ENCODE data around the gene KDM7A. TPM values are rescaled to one million over a fixed set of nuclear protein-coding genes. Genes with fewer than 3 reads are reported as not detected.

KDM7A gene
- total RNA-seq, 1 donor from 2014 or later: 25.4 TPM

DNA sequence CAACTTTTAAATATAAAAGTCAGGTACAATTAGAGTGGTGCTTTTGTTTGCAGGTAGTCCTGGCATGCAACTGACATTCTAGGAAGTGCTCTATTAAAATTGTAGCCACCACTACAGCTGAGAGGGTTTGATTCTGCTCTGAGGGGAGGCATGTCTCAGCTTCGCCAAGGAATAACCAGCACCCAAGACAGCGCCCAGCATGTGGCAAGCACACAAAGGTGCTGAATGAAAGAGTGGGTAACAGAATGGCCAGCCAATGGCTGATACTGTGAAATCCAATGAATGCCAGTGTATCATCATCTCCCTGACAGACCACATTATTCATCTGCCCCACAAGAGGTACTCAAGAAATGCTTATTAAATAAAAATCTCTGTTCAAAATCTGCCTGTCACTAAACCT, 121.0 kb downstream of the KDM7A start:
- Mint-ChIP-seq H3K9me3 (ENCODE audit: unreplicated experiment) (no peaks in the 10 kb centered on the region), H3K4me1 (ENCODE audit: low read depth, unreplicated experiment) (no peaks in the 10 kb centered on the region), H3K27me3 (ENCODE audit: unreplicated experiment) (peaks cover 2% of the 10 kb centered on the region), H3K4me3 (ENCODE audit: unreplicated experiment) (no peak overlapping the region), H3K36me3 (ENCODE audit: unreplicated experiment) (no peaks in the 10 kb centered on the region), H3K27ac (ENCODE audit: unreplicated experiment) (no peak overlapping the region)
- TF ChIP-seq, protein P1, sequence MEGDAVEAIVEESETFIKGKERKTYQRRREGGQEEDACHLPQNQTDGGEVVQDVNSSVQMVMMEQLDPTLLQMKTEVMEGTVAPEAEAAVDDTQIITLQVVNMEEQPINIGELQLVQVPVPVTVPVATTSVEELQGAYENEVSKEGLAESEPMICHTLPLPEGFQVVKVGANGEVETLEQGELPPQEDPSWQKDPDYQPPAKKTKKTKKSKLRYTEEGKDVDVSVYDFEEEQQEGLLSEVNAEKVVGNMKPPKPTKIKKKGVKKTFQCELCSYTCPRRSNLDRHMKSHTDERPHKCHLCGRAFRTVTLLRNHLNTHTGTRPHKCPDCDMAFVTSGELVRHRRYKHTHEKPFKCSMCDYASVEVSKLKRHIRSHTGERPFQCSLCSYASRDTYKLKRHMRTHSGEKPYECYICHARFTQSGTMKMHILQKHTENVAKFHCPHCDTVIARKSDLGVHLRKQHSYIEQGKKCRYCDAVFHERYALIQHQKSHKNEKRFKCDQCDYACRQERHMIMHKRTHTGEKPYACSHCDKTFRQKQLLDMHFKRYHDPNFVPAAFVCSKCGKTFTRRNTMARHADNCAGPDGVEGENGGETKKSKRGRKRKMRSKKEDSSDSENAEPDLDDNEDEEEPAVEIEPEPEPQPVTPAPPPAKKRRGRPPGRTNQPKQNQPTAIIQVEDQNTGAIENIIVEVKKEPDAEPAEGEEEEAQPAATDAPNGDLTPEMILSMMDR (IDR thresholded peaks at IDR 0.05; ENCODE audit: partially characterized antibody, unreplicated experiment): no peak
- no peak for DNase-seq

DNA sequence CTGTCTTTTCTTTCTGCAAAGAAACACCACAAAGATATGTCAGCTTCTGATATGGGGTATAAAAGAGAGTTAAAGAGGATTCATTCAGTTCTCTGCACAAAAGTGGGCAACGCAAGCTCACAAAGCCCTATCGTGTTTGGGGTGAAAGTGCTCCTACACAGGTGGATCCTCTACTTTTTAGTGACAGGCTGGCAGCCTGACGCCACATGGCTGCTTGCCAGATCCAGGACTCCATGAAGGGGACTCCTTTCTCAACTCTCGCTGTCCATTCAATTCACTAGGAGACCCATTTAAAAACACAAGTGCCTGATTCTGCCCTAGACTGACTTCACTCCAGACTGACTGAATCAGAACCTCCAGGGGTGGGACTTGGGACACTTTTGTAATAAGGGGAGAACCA, 122.0 kb downstream of the KDM7A start:
- H3K9me3 Mint-ChIP-seq (ENCODE audit: unreplicated experiment): no peaks in the 10 kb centered on the region
- H3K36me3 Mint-ChIP-seq (ENCODE audit: unreplicated experiment): no peaks in the 10 kb centered on the region
- no peak overlapping the region for H3K27ac Mint-ChIP-seq (ENCODE audit: unreplicated experiment)
- peaks cover 1% of the 10 kb centered on the region for H3K27me3 Mint-ChIP-seq (ENCODE audit: unreplicated experiment)
- H3K4me3 Mint-ChIP-seq (ENCODE audit: unreplicated experiment): no peak overlapping the region
- no peaks in the 10 kb centered on the region for H3K4me1 Mint-ChIP-seq (ENCODE audit: low read depth, unreplicated experiment)
- DNase-seq: no peak
- TF ChIP-seq, protein P1 (IDR thresholded peaks at IDR 0.05; ENCODE audit: partially characterized antibody, unreplicated experiment): no peak

DNA sequence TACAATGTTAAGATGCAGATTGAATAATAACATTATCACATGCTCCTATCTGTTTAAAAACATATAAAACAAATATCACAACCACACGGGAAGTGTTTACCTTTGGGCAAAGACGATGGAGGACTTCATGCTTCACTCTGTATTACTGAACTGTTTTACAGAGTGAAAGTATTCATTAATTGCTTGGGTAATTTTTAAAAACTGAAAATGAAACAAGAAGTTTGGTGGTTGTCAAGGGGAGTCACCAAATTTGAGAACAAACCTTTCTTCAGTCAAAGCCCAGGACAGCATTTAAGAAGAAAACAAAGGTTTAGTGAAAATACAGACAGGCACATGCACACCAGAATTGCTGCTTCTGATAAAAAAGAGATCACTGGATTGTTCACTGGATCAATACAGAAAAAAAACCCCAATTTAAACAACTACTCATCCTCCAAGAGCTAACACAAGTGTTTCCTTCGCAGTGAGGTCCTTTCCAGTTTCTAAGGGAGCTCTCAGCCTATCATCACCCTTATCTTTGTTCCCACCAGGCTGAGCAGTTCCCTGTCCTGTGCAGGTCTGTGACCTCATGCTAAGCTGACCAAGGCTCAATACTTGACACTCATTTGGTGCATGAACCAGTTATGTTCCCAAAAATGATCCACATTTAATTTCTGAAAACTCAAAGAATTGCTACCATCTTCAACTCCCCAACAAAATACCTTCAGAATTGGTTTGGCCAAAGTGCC, 122.8 kb downstream of the KDM7A start:
- TF ChIP-seq, protein P1 (IDR thresholded peaks at IDR 0.05; ENCODE audit: partially characterized antibody, unreplicated experiment): no peak
- no peak overlapping the region for H3K4me3 Mint-ChIP-seq (ENCODE audit: unreplicated experiment)

DNA sequence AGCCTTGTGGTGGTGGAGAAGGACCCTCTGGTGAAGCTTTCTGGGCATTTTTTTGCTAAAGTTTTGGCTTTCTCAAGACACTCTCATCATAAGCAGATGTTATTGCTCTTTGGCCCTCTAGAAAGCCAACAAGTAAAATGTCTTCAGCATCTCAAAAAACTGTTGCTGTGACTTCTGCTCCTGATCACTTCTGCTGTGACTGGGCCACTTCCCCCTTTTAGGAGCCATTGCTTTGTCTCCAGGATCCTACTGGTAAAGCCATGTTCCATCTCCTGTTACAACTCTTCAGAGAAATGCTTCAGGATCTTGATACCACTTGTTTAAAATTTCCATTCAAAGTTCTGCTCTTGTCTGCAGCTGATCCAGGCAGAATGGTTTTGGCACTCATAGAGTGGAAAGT, 125.0 kb downstream of the KDM7A start:
- Mint-ChIP-seq H3K27ac (ENCODE audit: unreplicated experiment) (no peak overlapping the region), H3K9me3 (ENCODE audit: unreplicated experiment) (no peaks in the 10 kb centered on the region), H3K27me3 (ENCODE audit: unreplicated experiment) (peaks cover 2% of the 10 kb centered on the region), H3K4me3 (ENCODE audit: unreplicated experiment) (no peak overlapping the region), H3K4me1 (ENCODE audit: low read depth, unreplicated experiment) (no peaks in the 10 kb centered on the region), H3K36me3 (ENCODE audit: unreplicated experiment) (no peaks in the 10 kb centered on the region)
- no peak for DNase-seq
- TF ChIP-seq, protein P1 (IDR thresholded peaks at IDR 0.05; ENCODE audit: partially characterized antibody, unreplicated experiment): no peak

More for the DNA sequence above, 122.8 kb downstream of the KDM7A start:
- H3K36me3 Mint-ChIP-seq (ENCODE audit: unreplicated experiment): no peaks in the 10 kb centered on the region
- no peaks in the 10 kb centered on the region for H3K4me1 Mint-ChIP-seq (ENCODE audit: low read depth, unreplicated experiment)
- H3K27me3 Mint-ChIP-seq (ENCODE audit: unreplicated experiment): peaks cover 2% of the 10 kb centered on the region
- H3K27ac Mint-ChIP-seq (ENCODE audit: unreplicated experiment): no peak overlapping the region
- H3K9me3 Mint-ChIP-seq (ENCODE audit: unreplicated experiment): no peaks in the 10 kb centered on the region
- DNase-seq: no peak

DNA sequence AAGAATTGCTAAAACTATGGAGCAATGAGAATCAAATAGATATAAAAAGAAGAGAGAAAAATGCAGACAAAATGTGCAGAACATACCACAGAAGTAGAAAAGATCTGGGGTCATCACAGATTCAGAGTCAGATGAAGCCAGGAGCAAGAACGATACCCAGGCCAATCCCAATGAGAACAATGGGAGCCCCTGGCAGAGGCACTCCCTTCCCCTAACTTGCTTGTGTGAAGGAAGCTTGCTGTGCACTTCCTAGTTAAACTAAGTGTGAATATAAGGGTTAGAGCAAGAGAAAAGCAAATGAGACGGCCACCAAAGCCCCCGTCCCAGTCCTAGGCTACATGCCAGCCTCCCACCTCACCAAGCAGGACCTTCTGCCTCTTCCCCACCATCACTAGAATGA, 126.7 kb downstream of the KDM7A start:
- Mint-ChIP-seq H3K27ac (ENCODE audit: unreplicated experiment) (no peak overlapping the region), H3K27me3 (ENCODE audit: unreplicated experiment) (peaks cover 2% of the 10 kb centered on the region), H3K9me3 (ENCODE audit: unreplicated experiment) (no peaks in the 10 kb centered on the region)

More for the DNA sequence above, 126.7 kb downstream of the KDM7A start:
- TF ChIP-seq, protein P1 (IDR thresholded peaks at IDR 0.05; ENCODE audit: partially characterized antibody, unreplicated experiment): no peak
- Mint-ChIP-seq H3K36me3 (ENCODE audit: unreplicated experiment) (no peaks in the 10 kb centered on the region), H3K4me3 (ENCODE audit: unreplicated experiment) (no peak overlapping the region), H3K4me1 (ENCODE audit: low read depth, unreplicated experiment) (no peaks in the 10 kb centered on the region)
- DNase-seq: no peak
